Measurements from ENCODE around the gene SLC4A5.

The SLC4A5 gene

GRCh38 chr2:74343316-74343715 lies at the start of gene SLC4A5:
Gene SLC4A5, minus strand, starts transcription at chr2:74343416. Its CDS starts 28,393 bp downstream, at chr2:74315023.
- no peaks in the 10 kb centered on the region for H3K4me1 ChIP-seq (ENCODE audit: insufficient read depth, low read length)
- H3K9me3 ChIP-seq (ENCODE audit: low read length), result no peaks in the 10 kb centered on the region
- no peak within 1 kb of the TSS for H3K4me3 ChIP-seq (ENCODE audit: low read length)
- H3K27me3 ChIP-seq (ENCODE audit: insufficient read depth, low read length), result no peaks in the 10 kb centered on the region
- H3K36me3 ChIP-seq (ENCODE audit: insufficient read depth, low read length), result no peaks in the 10 kb centered on the region
- H2AFZ ChIP-seq (ENCODE audit: low read depth, low read length), result no peak within 1 kb of the TSS

DNA sequence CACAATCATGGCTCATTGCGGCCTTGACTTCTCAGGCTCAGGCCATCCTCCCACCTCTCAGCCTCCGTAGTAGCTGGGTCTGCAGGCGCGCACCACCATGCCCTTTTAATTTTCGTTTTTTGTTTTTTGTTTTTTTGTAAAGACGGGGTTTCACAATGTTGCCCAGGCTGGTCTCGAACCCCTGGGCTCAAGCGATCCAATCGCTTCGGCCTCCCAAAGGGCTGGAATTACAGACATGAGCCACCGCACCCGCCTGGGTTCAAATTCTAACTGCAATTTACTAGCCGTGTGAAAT lies 49.2 kb upstream of the SLC4A5 start:
- Histone ChIP-seq H3K4me3 (ENCODE audit: low read length) (no peak overlapping the region), H2AFZ (ENCODE audit: low read depth, low read length) (peak overlapping the region; percentile 68), H3K4me1 (ENCODE audit: insufficient read depth, low read length) (peaks cover 12% of the 10 kb centered on the region), H3K9me3 (ENCODE audit: low read length) (no peaks in the 10 kb centered on the region), H3K27me3 (ENCODE audit: insufficient read depth, low read length) (no peaks in the 10 kb centered on the region), H3K36me3 (ENCODE audit: insufficient read depth, low read length) (no peaks in the 10 kb centered on the region)

GRCh38 chr2:74391580-74392448 lies 48.6 kb upstream of the SLC4A5 start:
- no peaks in the 10 kb centered on the region for H3K9me3 ChIP-seq (ENCODE audit: low read length)
- H3K4me3 ChIP-seq (ENCODE audit: low read length), result peak overlapping the region; percentile 83
- peaks cover 12% of the 10 kb centered on the region for H3K4me1 ChIP-seq (ENCODE audit: insufficient read depth, low read length)
- H3K36me3 ChIP-seq (ENCODE audit: insufficient read depth, low read length), result no peaks in the 10 kb centered on the region
- H3K27me3 ChIP-seq (ENCODE audit: insufficient read depth, low read length), result no peaks in the 10 kb centered on the region
- peak overlapping the region; percentile 68 for H2AFZ ChIP-seq (ENCODE audit: low read depth, low read length)

GRCh38 chr2:74391209-74391579 lies 48.0 kb upstream of the SLC4A5 start:
- H3K27me3 ChIP-seq (ENCODE audit: insufficient read depth, low read length), result no peaks in the 10 kb centered on the region
- no peaks in the 10 kb centered on the region for H3K9me3 ChIP-seq (ENCODE audit: low read length)

GRCh38 chr2:74390606-74391005 lies 47.4 kb upstream of the SLC4A5 start:
- Histone ChIP-seq H2AFZ (ENCODE audit: low read depth, low read length) (no peak overlapping the region), H3K9me3 (ENCODE audit: low read length) (no peaks in the 10 kb centered on the region), H3K4me3 (ENCODE audit: low read length) (peak overlapping the region; percentile 83), H3K36me3 (ENCODE audit: insufficient read depth, low read length) (no peaks in the 10 kb centered on the region), H3K27me3 (ENCODE audit: insufficient read depth, low read length) (no peaks in the 10 kb centered on the region), H3K4me1 (ENCODE audit: insufficient read depth, low read length) (peaks cover 17% of the 10 kb centered on the region)

More at GRCh38 chr2:74391209-74391579, 48.0 kb upstream of the SLC4A5 start:
- H3K4me3 ChIP-seq (ENCODE audit: low read length), result peak overlapping the region; percentile 83
- no peaks in the 10 kb centered on the region for H3K36me3 ChIP-seq (ENCODE audit: insufficient read depth, low read length)
- H3K4me1 ChIP-seq (ENCODE audit: insufficient read depth, low read length), result peaks cover 12% of the 10 kb centered on the region
- H2AFZ ChIP-seq (ENCODE audit: low read depth, low read length), result peak overlapping the region; percentile 68

GRCh38 chr2:74387346-74387745 lies 44.1 kb upstream of the SLC4A5 start:
- H3K4me1 ChIP-seq (ENCODE audit: insufficient read depth, low read length), result peaks cover 28% of the 10 kb centered on the region
- no peaks in the 10 kb centered on the region for H3K9me3 ChIP-seq (ENCODE audit: low read length)
- H2AFZ ChIP-seq (ENCODE audit: low read depth, low read length), result no peak overlapping the region
- no peaks in the 10 kb centered on the region for H3K27me3 ChIP-seq (ENCODE audit: insufficient read depth, low read length)
- no peak overlapping the region for H3K4me3 ChIP-seq (ENCODE audit: low read length)
- peaks cover 5% of the 10 kb centered on the region for H3K36me3 ChIP-seq (ENCODE audit: insufficient read depth, low read length)

DNA sequence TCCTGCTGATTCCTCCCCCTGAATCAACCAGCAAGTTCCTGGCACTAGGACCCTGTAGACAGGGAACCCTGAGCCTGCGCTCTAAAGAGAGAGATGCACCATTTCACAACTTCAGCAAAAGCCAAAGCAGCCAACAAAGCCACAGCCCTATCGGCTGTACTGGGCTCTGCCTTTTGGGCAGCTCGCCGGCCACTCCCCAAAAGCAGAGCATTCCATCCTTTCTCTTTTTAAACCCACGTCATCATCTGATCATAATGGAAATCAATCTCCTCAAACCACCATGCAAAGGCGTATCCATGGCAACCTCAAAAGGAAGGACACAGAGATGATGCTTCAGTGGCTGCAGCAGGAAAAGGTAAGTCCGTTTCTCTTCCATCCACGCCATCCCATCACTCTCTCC lies 42.2 kb upstream of the SLC4A5 start:
- Histone ChIP-seq H3K4me3 (ENCODE audit: low read length) (no peak overlapping the region), H3K36me3 (ENCODE audit: insufficient read depth, low read length) (peaks cover 5% of the 10 kb centered on the region), H3K27me3 (ENCODE audit: insufficient read depth, low read length) (no peaks in the 10 kb centered on the region), H3K9me3 (ENCODE audit: low read length) (no peaks in the 10 kb centered on the region), H3K4me1 (ENCODE audit: insufficient read depth, low read length) (peaks cover 26% of the 10 kb centered on the region), H2AFZ (ENCODE audit: low read depth, low read length) (no peak overlapping the region)

GRCh38 chr2:74384051-74384450 lies 40.8 kb upstream of the SLC4A5 start:
- Histone ChIP-seq H3K4me1 (ENCODE audit: insufficient read depth, low read length) (peaks cover 29% of the 10 kb centered on the region), H3K4me3 (ENCODE audit: low read length) (no peak overlapping the region), H3K36me3 (ENCODE audit: insufficient read depth, low read length) (peaks cover 5% of the 10 kb centered on the region), H2AFZ (ENCODE audit: low read depth, low read length) (no peak overlapping the region), H3K9me3 (ENCODE audit: low read length) (no peaks in the 10 kb centered on the region), H3K27me3 (ENCODE audit: insufficient read depth, low read length) (no peaks in the 10 kb centered on the region)

- H3K4me1 ChIP-seq (ENCODE audit: insufficient read depth, low read length), result peaks cover 29% of the 10 kb centered on the region
- no peak overlapping the region for H2AFZ ChIP-seq (ENCODE audit: low read depth, low read length)
- peaks cover 5% of the 10 kb centered on the region for H3K36me3 ChIP-seq (ENCODE audit: insufficient read depth, low read length)
- H3K27me3 ChIP-seq (ENCODE audit: insufficient read depth, low read length), result no peaks in the 10 kb centered on the region
- no peak overlapping the region for H3K4me3 ChIP-seq (ENCODE audit: low read length)
- H3K9me3 ChIP-seq (ENCODE audit: low read length), result no peaks in the 10 kb centered on the region
Observed at GRCh38 chr2:74383254-74383653, 40.0 kb upstream of the SLC4A5 start.

- no peak overlapping the region for H3K4me3 ChIP-seq (ENCODE audit: low read length)
- H3K4me1 ChIP-seq (ENCODE audit: insufficient read depth, low read length), result peaks cover 29% of the 10 kb centered on the region
- no peak overlapping the region for H2AFZ ChIP-seq (ENCODE audit: low read depth, low read length)
- no peaks in the 10 kb centered on the region for H3K9me3 ChIP-seq (ENCODE audit: low read length)
- H3K36me3 ChIP-seq (ENCODE audit: insufficient read depth, low read length), result peaks cover 18% of the 10 kb centered on the region
- H3K27me3 ChIP-seq (ENCODE audit: insufficient read depth, low read length), result no peaks in the 10 kb centered on the region
Observed at GRCh38 chr2:74381751-74382150, 38.5 kb upstream of the SLC4A5 start.

GRCh38 chr2:74379851-74380789 lies 36.9 kb upstream of the SLC4A5 start, which contains the start of gene DCTN1:
Gene DCTN1, minus strand, starts transcription at chr2:74380311. Its CDS starts 274 bp downstream, at chr2:74380037.
- H3K36me3 ChIP-seq (ENCODE audit: insufficient read depth, low read length), result peaks cover 27% of the 10 kb centered on the region
- peaks cover 22% of the 10 kb centered on the region for H3K4me1 ChIP-seq (ENCODE audit: insufficient read depth, low read length)
- H3K4me3 ChIP-seq (ENCODE audit: low read length), result peak within 1 kb of the TSS; percentile 26

GRCh38 chr2:74378007-74378406 lies 34.8 kb upstream of the SLC4A5 start:
- H3K4me3 ChIP-seq (ENCODE audit: low read length), result no peak overlapping the region
- H3K36me3 ChIP-seq (ENCODE audit: insufficient read depth, low read length), result peaks cover 22% of the 10 kb centered on the region
- H2AFZ ChIP-seq (ENCODE audit: low read depth, low read length), result no peak overlapping the region
- no peaks in the 10 kb centered on the region for H3K9me3 ChIP-seq (ENCODE audit: low read length)
- peaks cover 36% of the 10 kb centered on the region for H3K4me1 ChIP-seq (ENCODE audit: insufficient read depth, low read length)
- no peaks in the 10 kb centered on the region for H3K27me3 ChIP-seq (ENCODE audit: insufficient read depth, low read length)

More at GRCh38 chr2:74379851-74380789, 36.9 kb upstream of the SLC4A5 start, which contains the start of gene DCTN1:
- Histone ChIP-seq H2AFZ (ENCODE audit: low read depth, low read length) (no peak within 1 kb of the TSS), H3K9me3 (ENCODE audit: low read length) (no peaks in the 10 kb centered on the region), H3K27me3 (ENCODE audit: insufficient read depth, low read length) (no peaks in the 10 kb centered on the region)

DNA sequence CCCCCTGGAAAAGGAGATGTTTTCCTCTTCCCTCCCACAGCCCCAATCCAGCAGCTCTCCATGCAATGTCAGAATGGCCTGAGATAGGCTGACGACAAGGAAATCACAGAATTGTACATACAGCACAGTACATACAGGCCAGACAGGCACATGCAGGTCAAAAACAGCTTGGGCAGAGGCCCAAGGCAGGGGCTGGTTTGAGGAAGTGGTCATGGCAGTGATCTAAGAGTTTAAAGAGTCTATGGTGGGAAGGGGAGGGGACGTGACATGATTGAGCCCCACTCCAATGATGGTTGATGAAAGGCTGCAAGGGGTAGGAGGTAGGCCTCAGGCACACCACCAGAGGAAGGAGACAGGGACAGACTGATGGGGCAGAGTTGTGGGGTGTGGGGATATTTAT lies 32.6 kb upstream of the SLC4A5 start:
- peaks cover 36% of the 10 kb centered on the region for H3K36me3 ChIP-seq (ENCODE audit: insufficient read depth, low read length)
- no peak overlapping the region for H2AFZ ChIP-seq (ENCODE audit: low read depth, low read length)
- H3K4me1 ChIP-seq (ENCODE audit: insufficient read depth, low read length), result peaks cover 40% of the 10 kb centered on the region
- no peaks in the 10 kb centered on the region for H3K9me3 ChIP-seq (ENCODE audit: low read length)
- H3K4me3 ChIP-seq (ENCODE audit: low read length), result no peak overlapping the region
- H3K27me3 ChIP-seq (ENCODE audit: insufficient read depth, low read length), result no peaks in the 10 kb centered on the region
